ENCODE data around the gene EN2. TPM values are rescaled to one million over a fixed set of nuclear protein-coding genes. Genes with fewer than 3 reads are reported as not detected.

The EN2 gene
- total and polyA plus RNA-seq, 2 donors (not counting 1 experiment from before 2014, with no cell fraction given), result not detected

DNA sequence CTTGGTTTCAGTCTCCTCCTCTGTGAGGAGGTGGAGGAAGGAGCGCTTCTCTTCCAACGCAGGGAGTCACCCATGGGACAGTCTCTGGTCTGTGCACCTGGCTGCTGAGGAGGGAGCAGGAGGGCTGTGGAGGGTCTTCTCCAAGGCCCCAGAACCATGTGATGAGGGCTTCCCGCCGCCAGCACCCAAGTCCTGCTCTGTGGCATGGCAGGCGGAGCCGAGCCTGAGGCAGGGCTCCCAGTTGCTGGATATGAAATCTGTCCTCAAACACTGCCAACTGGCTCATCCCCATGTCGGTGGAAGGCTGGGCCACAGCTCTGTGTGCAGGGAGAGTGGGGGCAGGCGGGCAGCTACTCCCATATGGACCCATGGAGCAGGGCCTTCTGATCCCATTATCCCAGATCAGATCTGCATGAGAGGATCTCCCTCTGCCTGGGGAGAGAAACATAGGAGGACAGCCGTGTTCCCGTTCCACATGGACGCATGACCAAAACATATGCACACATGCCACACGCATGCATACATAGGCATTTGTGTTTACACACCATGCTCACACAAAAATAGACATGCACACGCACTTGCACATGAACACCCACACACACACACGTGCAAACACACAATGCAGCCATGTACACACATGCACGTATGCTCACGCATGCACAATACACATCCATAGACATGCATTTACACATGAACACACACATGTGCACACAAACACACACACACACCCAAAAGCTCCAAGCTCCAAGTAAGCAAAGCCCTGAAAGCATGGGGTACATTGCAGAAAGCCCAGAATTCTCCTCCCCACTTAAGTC is 38.8 kb upstream of the EN2 start:
- peaks cover 0 to 5% (median 0%) of the 10 kb centered on the region in 3 donors for H3K9me3 ChIP-seq (ENCODE audit: control extremely low read depth in 1 of 3, control insufficient read depth in 2 of 3, insufficient read depth in 1 of 3, low read length in 2 of 3)
- ChIA-PET CTCF (no interaction called here), POLR2A (no interaction called here)
- H3K27ac Mint-ChIP-seq, result no peak overlapping the region
- H3K4me1 ChIP-seq (ENCODE audit: control insufficient read depth in 2 of 2, insufficient read depth in 2 of 2, low read length in 2 of 2), result no peaks in the 10 kb centered on the region
- peaks cover 24% of the 10 kb centered on the region for H3K27me3 Mint-ChIP-seq
- WGBS (ENCODE audit: insufficient coverage), result 88% methylated on average over 14 of the region's 16 CpGs
- intact Hi-C loops (cut with micrococcal nuclease), result no loop called here
- no peak overlapping the region for H3K4me2 ChIP-seq (replicated peaks; ENCODE audit: low read depth, low read length, poor library complexity, severe bottlenecking)
- no peak overlapping the region for H3K9ac ChIP-seq (ENCODE audit: low read length)
- no peak for TF ChIP-seq EZH2 (IDR thresholded peaks at IDR 0.05; ENCODE audit: borderline replicate concordance, insufficient read depth, low read depth, low read length, poor library complexity, severe bottlenecking)
- TF ChIP-seq, protein P1, sequence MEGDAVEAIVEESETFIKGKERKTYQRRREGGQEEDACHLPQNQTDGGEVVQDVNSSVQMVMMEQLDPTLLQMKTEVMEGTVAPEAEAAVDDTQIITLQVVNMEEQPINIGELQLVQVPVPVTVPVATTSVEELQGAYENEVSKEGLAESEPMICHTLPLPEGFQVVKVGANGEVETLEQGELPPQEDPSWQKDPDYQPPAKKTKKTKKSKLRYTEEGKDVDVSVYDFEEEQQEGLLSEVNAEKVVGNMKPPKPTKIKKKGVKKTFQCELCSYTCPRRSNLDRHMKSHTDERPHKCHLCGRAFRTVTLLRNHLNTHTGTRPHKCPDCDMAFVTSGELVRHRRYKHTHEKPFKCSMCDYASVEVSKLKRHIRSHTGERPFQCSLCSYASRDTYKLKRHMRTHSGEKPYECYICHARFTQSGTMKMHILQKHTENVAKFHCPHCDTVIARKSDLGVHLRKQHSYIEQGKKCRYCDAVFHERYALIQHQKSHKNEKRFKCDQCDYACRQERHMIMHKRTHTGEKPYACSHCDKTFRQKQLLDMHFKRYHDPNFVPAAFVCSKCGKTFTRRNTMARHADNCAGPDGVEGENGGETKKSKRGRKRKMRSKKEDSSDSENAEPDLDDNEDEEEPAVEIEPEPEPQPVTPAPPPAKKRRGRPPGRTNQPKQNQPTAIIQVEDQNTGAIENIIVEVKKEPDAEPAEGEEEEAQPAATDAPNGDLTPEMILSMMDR (IDR thresholded peaks at IDR 0.05), result no peak
- H3K9me3 Mint-ChIP-seq (ENCODE audit: insufficient read depth), result no peaks in the 10 kb centered on the region
- H3K27ac ChIP-seq (ENCODE audit: low read length in 2 of 2), result no peak overlapping the region
- ATAC-seq (ENCODE audit: low read depth), result no peak
- H3K27me3 ChIP-seq (replicated peaks in 1 of 4; ENCODE audit: control extremely low read depth in 1 of 4, control insufficient read depth in 3 of 4, insufficient read depth in 4 of 4, low read length in 3 of 4), result peaks cover 0 to 9% (median 0%) of the 10 kb centered on the region in 4 experiments
- no peaks in the 10 kb centered on the region for H3K79me2 ChIP-seq (ENCODE audit: control insufficient read depth, insufficient read depth, low read length)
- no peak overlapping the region for H3K4me3 Mint-ChIP-seq
- H3K4me1 Mint-ChIP-seq, result no peaks in the 10 kb centered on the region
- no peak overlapping the region for H2AFZ ChIP-seq (ENCODE audit: insufficient read depth, low read depth, low read length, poor library complexity, severe bottlenecking)
- no peak for DNase-seq
- H3K4me3 ChIP-seq (ENCODE audit: control extremely low read depth in 1 of 5, extremely low read depth in 1 of 5, insufficient read depth in 1 of 5, low read depth in 2 of 5, low read length in 4 of 5), result no peak overlapping the region
- H3K36me3 ChIP-seq (replicated peaks in 1 of 2; ENCODE audit: control extremely low read depth in 1 of 2, control insufficient read depth in 1 of 2, extremely low read depth in 1 of 2, insufficient read depth in 2 of 2, low read length in 1 of 2), result no peaks in the 10 kb centered on the region
- H4K20me1 ChIP-seq (ENCODE audit: control insufficient read depth, insufficient read depth, low read length, poor library complexity, severe bottlenecking), result no peaks in the 10 kb centered on the region

DNA sequence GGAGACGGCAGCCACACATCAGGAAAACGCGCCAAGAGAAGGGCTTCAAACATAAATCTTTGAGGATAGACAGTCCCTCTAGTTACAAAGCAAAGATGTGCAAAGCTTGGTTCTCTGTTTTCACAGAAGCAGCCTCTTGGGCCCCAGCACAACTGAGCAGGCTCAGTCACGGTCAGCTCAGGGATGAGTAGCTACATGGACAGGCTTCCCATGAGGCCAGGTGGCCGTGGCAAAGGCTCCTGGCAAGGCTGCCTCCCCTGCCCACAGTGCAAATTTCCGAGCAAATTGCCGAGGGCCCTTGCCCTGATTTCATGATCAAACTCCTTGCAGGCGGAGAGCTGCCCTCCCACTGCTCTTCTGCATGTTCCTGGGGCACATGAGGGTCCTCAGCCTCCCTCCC is 37.8 kb upstream of the EN2 start:
- intact Hi-C loops (cut with micrococcal nuclease), result no loop called here
- Mint-ChIP-seq H3K4me1 (no peaks in the 10 kb centered on the region), H3K27me3 (peaks cover 30% of the 10 kb centered on the region), H3K27ac (no peak overlapping the region), H3K4me3 (no peak overlapping the region), H3K9me3 (ENCODE audit: insufficient read depth) (no peaks in the 10 kb centered on the region)
- no peak for DNase-seq
- Histone ChIP-seq H3K9me3 (ENCODE audit: control extremely low read depth in 1 of 3, control insufficient read depth in 2 of 3, insufficient read depth in 1 of 3, low read length in 2 of 3) (peaks cover 0 to 5% (median 0%) of the 10 kb centered on the region in 3 donors), H3K4me2 (replicated peaks; ENCODE audit: low read depth, low read length, poor library complexity, severe bottlenecking) (no peak overlapping the region), H3K36me3 (replicated peaks in 1 of 2; ENCODE audit: control extremely low read depth in 1 of 2, control insufficient read depth in 1 of 2, extremely low read depth in 1 of 2, insufficient read depth in 2 of 2, low read length in 1 of 2) (no peaks in the 10 kb centered on the region), H3K27ac (ENCODE audit: low read length in 2 of 2) (no peak overlapping the region), H3K27me3 (replicated peaks in 1 of 4; ENCODE audit: control extremely low read depth in 1 of 4, control insufficient read depth in 3 of 4, insufficient read depth in 4 of 4, low read length in 3 of 4) (peaks cover 0 to 12% (median 0%) of the 10 kb centered on the region in 4 experiments), H3K9ac (ENCODE audit: low read length) (no peak overlapping the region), H3K4me3 (ENCODE audit: control extremely low read depth in 1 of 5, extremely low read depth in 1 of 5, insufficient read depth in 1 of 5, low read depth in 2 of 5, low read length in 4 of 5) (no peak overlapping the region), H2AFZ (ENCODE audit: insufficient read depth, low read depth, low read length, poor library complexity, severe bottlenecking) (no peak overlapping the region), H3K4me1 (ENCODE audit: control insufficient read depth in 2 of 2, insufficient read depth in 2 of 2, low read length in 2 of 2) (no peaks in the 10 kb centered on the region), H4K20me1 (ENCODE audit: control insufficient read depth, insufficient read depth, low read length, poor library complexity, severe bottlenecking) (no peaks in the 10 kb centered on the region), H3K79me2 (ENCODE audit: control insufficient read depth, insufficient read depth, low read length) (no peaks in the 10 kb centered on the region)
- POLR2A ChIA-PET, result no interaction called here
- no peak for TF ChIP-seq EZH2 (IDR thresholded peaks at IDR 0.05; ENCODE audit: borderline replicate concordance, insufficient read depth, low read depth, low read length, poor library complexity, severe bottlenecking)
- TF ChIP-seq, protein P1 (IDR thresholded peaks at IDR 0.05), result no peak
- 86% methylated on average over 8 of the region's 8 CpGs for WGBS (ENCODE audit: insufficient coverage)
- no peak for ATAC-seq (ENCODE audit: low read depth)
- CTCF ChIA-PET, result no interaction called here
